ENCODE results near the gene DACH1. TPM values are rescaled to one million over a fixed set of nuclear protein-coding genes. Genes with fewer than 3 reads are reported as not detected.

DACH1 gene
- total RNA-seq, 2 donors from 2014 or later, result 0.13 TPM; not detected in 1

GRCh38 chr13:71875823-71876222 is 8.8 kb upstream of the DACH1 start:
- Mint-ChIP-seq H3K4me3 (no peak overlapping the region), H3K4me1 (no peaks in the 10 kb centered on the region), H3K27me3 (no peaks in the 10 kb centered on the region), H3K27ac (no peak overlapping the region), H3K36me3 (ENCODE audit: low read depth) (no peaks in the 10 kb centered on the region)
- no peak for DNase-seq
- no peaks in the 10 kb centered on the region for H3K9me3 ChIP-seq (ENCODE audit: control insufficient read depth, low read length, poor library complexity, severe bottlenecking)
- ATAC-seq, result no peak

- peaks cover 4% of the 10 kb centered on the region for H3K27me3 Mint-ChIP-seq
- H3K36me3 Mint-ChIP-seq (ENCODE audit: low read depth), result no peaks in the 10 kb centered on the region
- DNase-seq (no peak), ATAC-seq (no peak)
- no peak overlapping the region for H3K27ac Mint-ChIP-seq
- no peaks in the 10 kb centered on the region for H3K9me3 ChIP-seq (ENCODE audit: control insufficient read depth, low read length, poor library complexity, severe bottlenecking)
- no peaks in the 10 kb centered on the region for H3K4me1 Mint-ChIP-seq
- H3K4me3 Mint-ChIP-seq, result no peak overlapping the region
Measured at GRCh38 chr13:71874458-71874857, 7.5 kb upstream of the DACH1 start.

GRCh38 chr13:71873418-71874247 is 6.6 kb upstream of the DACH1 start:
- no peak overlapping the region for H3K4me3 Mint-ChIP-seq
- no peak overlapping the region for H3K27ac Mint-ChIP-seq
- no peak for ATAC-seq
- peaks cover 11% of the 10 kb centered on the region for H3K27me3 Mint-ChIP-seq
- H3K4me1 Mint-ChIP-seq, result no peaks in the 10 kb centered on the region
- DNase-seq, result no peak
- no peaks in the 10 kb centered on the region for H3K9me3 ChIP-seq (ENCODE audit: control insufficient read depth, low read length, poor library complexity, severe bottlenecking)
- peaks cover 2% of the 10 kb centered on the region for H3K36me3 Mint-ChIP-seq (ENCODE audit: low read depth)

GRCh38 chr13:71871844-71872243 is 4.8 kb upstream of the DACH1 start:
- peaks cover 28% of the 10 kb centered on the region for H3K27me3 Mint-ChIP-seq
- H3K4me3 Mint-ChIP-seq, result no peak overlapping the region
- no peak for ATAC-seq
- H3K4me1 Mint-ChIP-seq, result no peaks in the 10 kb centered on the region
- H3K27ac Mint-ChIP-seq, result no peak overlapping the region
- H3K36me3 Mint-ChIP-seq (ENCODE audit: low read depth), result peaks cover 2% of the 10 kb centered on the region
- no peaks in the 10 kb centered on the region for H3K9me3 ChIP-seq (ENCODE audit: control insufficient read depth, low read length, poor library complexity, severe bottlenecking)
- no peak for DNase-seq

GRCh38 chr13:71871176-71871754 is 4.3 kb upstream of the DACH1 start:
- H3K27ac Mint-ChIP-seq, result no peak overlapping the region
- ATAC-seq, result no peak
- DNase-seq, result no peak
- peaks cover 3% of the 10 kb centered on the region for H3K4me1 Mint-ChIP-seq
- no peaks in the 10 kb centered on the region for H3K9me3 ChIP-seq (ENCODE audit: control insufficient read depth, low read length, poor library complexity, severe bottlenecking)
- peaks cover 30% of the 10 kb centered on the region for H3K27me3 Mint-ChIP-seq
- H3K4me3 Mint-ChIP-seq, result no peak overlapping the region
- peaks cover 5% of the 10 kb centered on the region for H3K36me3 Mint-ChIP-seq (ENCODE audit: low read depth)

- H3K27me3 Mint-ChIP-seq, result peaks cover 30% of the 10 kb centered on the region
- DNase-seq (no peak), ATAC-seq (no peak)
- H3K4me1 Mint-ChIP-seq, result peaks cover 3% of the 10 kb centered on the region
- H3K36me3 Mint-ChIP-seq (ENCODE audit: low read depth), result peaks cover 5% of the 10 kb centered on the region
- H3K9me3 ChIP-seq (ENCODE audit: control insufficient read depth, low read length, poor library complexity, severe bottlenecking), result no peaks in the 10 kb centered on the region
- no peak overlapping the region for H3K27ac Mint-ChIP-seq
- no peak overlapping the region for H3K4me3 Mint-ChIP-seq
Measured at GRCh38 chr13:71870100-71870499, 3.1 kb upstream of the DACH1 start.

GRCh38 chr13:71869274-71869673 is 2.3 kb upstream of the DACH1 start:
- Mint-ChIP-seq H3K4me1 (peaks cover 6% of the 10 kb centered on the region), H3K27ac (no peak overlapping the region), H3K36me3 (ENCODE audit: low read depth) (peaks cover 5% of the 10 kb centered on the region), H3K4me3 (no peak overlapping the region), H3K27me3 (peaks cover 37% of the 10 kb centered on the region)
- no peak for ATAC-seq
- H3K9me3 ChIP-seq (ENCODE audit: control insufficient read depth, low read length, poor library complexity, severe bottlenecking), result no peaks in the 10 kb centered on the region
- DNase-seq, result no peak

- ATAC-seq (no peak), DNase-seq (no peak)
- H3K4me3 Mint-ChIP-seq, result peak overlapping the region; percentile 77
- H3K9me3 ChIP-seq (ENCODE audit: control insufficient read depth, low read length, poor library complexity, severe bottlenecking), result peaks cover 3% of the 10 kb centered on the region
- H3K27me3 Mint-ChIP-seq, result peaks cover 38% of the 10 kb centered on the region
- peaks cover 5% of the 10 kb centered on the region for H3K36me3 Mint-ChIP-seq (ENCODE audit: low read depth)
- H3K27ac Mint-ChIP-seq, result no peak overlapping the region
- peaks cover 6% of the 10 kb centered on the region for H3K4me1 Mint-ChIP-seq
Measured at GRCh38 chr13:71866335-71867130, 471 bp downstream of the DACH1 start.

- H3K4me3 Mint-ChIP-seq, result peak overlapping the region; percentile 12
- DNase-seq (no peak), ATAC-seq (no peak)
- H3K4me1 Mint-ChIP-seq, result peaks cover 6% of the 10 kb centered on the region
- H3K27me3 Mint-ChIP-seq, result peaks cover 38% of the 10 kb centered on the region
- peaks cover 5% of the 10 kb centered on the region for H3K36me3 Mint-ChIP-seq (ENCODE audit: low read depth)
- peaks cover 3% of the 10 kb centered on the region for H3K9me3 ChIP-seq (ENCODE audit: control insufficient read depth, low read length, poor library complexity, severe bottlenecking)
- no peak overlapping the region for H3K27ac Mint-ChIP-seq
Measured at GRCh38 chr13:71865874-71866334, 1.1 kb downstream of the DACH1 start.

GRCh38 chr13:71864986-71865873 is 1.8 kb downstream of the DACH1 start:
- DNase-seq (no peak), ATAC-seq (no peak)
- Mint-ChIP-seq H3K4me1 (peaks cover 6% of the 10 kb centered on the region), H3K27me3 (peaks cover 38% of the 10 kb centered on the region), H3K36me3 (ENCODE audit: low read depth) (peaks cover 5% of the 10 kb centered on the region), H3K27ac (no peak overlapping the region), H3K4me3 (no peak overlapping the region)
- H3K9me3 ChIP-seq (ENCODE audit: control insufficient read depth, low read length, poor library complexity, severe bottlenecking), result peaks cover 3% of the 10 kb centered on the region

GRCh38 chr13:71864094-71864985 is 2.7 kb downstream of the DACH1 start:
- peaks cover 3% of the 10 kb centered on the region for H3K9me3 ChIP-seq (ENCODE audit: control insufficient read depth, low read length, poor library complexity, severe bottlenecking)
- H3K36me3 Mint-ChIP-seq (ENCODE audit: low read depth), result peaks cover 5% of the 10 kb centered on the region
- no peak for ATAC-seq
- H3K27ac Mint-ChIP-seq, result no peak overlapping the region
- peak overlapping the region; percentile 33 for H3K4me3 Mint-ChIP-seq
- H3K4me1 Mint-ChIP-seq, result peaks cover 6% of the 10 kb centered on the region
- H3K27me3 Mint-ChIP-seq, result peaks cover 33% of the 10 kb centered on the region
- no peak for DNase-seq
